Measurements from ENCODE around the gene GOSR1.
"Not testable (repeated sequence)": the region's sequence is repeated elsewhere in the genome, so short reads cannot be mapped to it uniquely, and the experiment has no call there.

The GOSR1 gene

GRCh38 chr17:30549181-30549580, 72.0 kb downstream of the GOSR1 start:
- not testable (repeated sequence) for H2BK120ac ChIP-seq (ENCODE audit: low read depth, low read length); H3K23ac ChIP-seq (ENCODE audit: low read length); H3K9ac ChIP-seq (ENCODE audit: low read length); H3K36me3 ChIP-seq (ENCODE audit: control insufficient read depth, insufficient read depth, low read length); H4K5ac ChIP-seq (ENCODE audit: low read length); H3K4me1 ChIP-seq (ENCODE audit: control insufficient read depth, low read depth, low read length); H3K56ac ChIP-seq (ENCODE audit: low read length); H3K79me1 ChIP-seq (ENCODE audit: low read length); H2BK15ac ChIP-seq (replicated peaks; ENCODE audit: low read depth); H3K27ac ChIP-seq (ENCODE audit: low read depth, low read length); H3K27me3 ChIP-seq (ENCODE audit: insufficient read depth, low read length, poor library complexity); H4K8ac ChIP-seq (ENCODE audit: low read depth, low read length); DNase-seq; H3K18ac ChIP-seq (ENCODE audit: low read length); H2AK5ac ChIP-seq (ENCODE audit: low read length); H3K4me2 ChIP-seq (ENCODE audit: low read length); H3K4me3 ChIP-seq (ENCODE audit: low read length); H2BK5ac ChIP-seq (ENCODE audit: low read length); H3K79me2 ChIP-seq (ENCODE audit: control insufficient read depth, insufficient read depth, low read length); H3K4ac ChIP-seq (ENCODE audit: low read depth, low read length)
- WGBS (ENCODE audit: extremely low coverage, insufficient coverage, low lambda C conversion rate), result no CpG with 5 or more reads among the region's 4 CpGs

GRCh38 chr17:30549864-30550511, 72.8 kb downstream of the GOSR1 start:
- H3K18ac ChIP-seq (ENCODE audit: low read length), result no peak overlapping the region
- no peak overlapping the region for H4K5ac ChIP-seq (ENCODE audit: low read length)
- H3K4ac ChIP-seq (ENCODE audit: low read depth, low read length), result no peak overlapping the region
- H3K56ac ChIP-seq (ENCODE audit: low read length), result no peak overlapping the region
- no peak overlapping the region for H3K9ac ChIP-seq (ENCODE audit: low read length)
- no peak for DNase-seq
- H3K79me2 ChIP-seq (ENCODE audit: control insufficient read depth, insufficient read depth, low read length), result no peaks in the 10 kb centered on the region
- H3K4me3 ChIP-seq (ENCODE audit: low read length), result no peak overlapping the region
- no peak overlapping the region for H2BK120ac ChIP-seq (ENCODE audit: low read depth, low read length)
- no peak overlapping the region for H2AK5ac ChIP-seq (ENCODE audit: low read length)
- no peaks in the 10 kb centered on the region for H3K79me1 ChIP-seq (ENCODE audit: low read length)
- no CpG with 5 or more reads among the region's 15 CpGs for WGBS (ENCODE audit: extremely low coverage, insufficient coverage, low lambda C conversion rate)
- no peaks in the 10 kb centered on the region for H3K36me3 ChIP-seq (ENCODE audit: control insufficient read depth, insufficient read depth, low read length)
- no peak overlapping the region for H2BK5ac ChIP-seq (ENCODE audit: low read length)
- H2BK15ac ChIP-seq (replicated peaks; ENCODE audit: low read depth), result no peak overlapping the region
- H3K27me3 ChIP-seq (ENCODE audit: insufficient read depth, low read length, poor library complexity), result no peaks in the 10 kb centered on the region
- H3K27ac ChIP-seq (ENCODE audit: low read depth, low read length), result no peak overlapping the region
- H4K8ac ChIP-seq (ENCODE audit: low read depth, low read length), result no peak overlapping the region
- no peak overlapping the region for H3K4me2 ChIP-seq (ENCODE audit: low read length)
- H3K23ac ChIP-seq (ENCODE audit: low read length), result no peak overlapping the region
- H3K4me1 ChIP-seq (ENCODE audit: control insufficient read depth, low read depth, low read length), result no peaks in the 10 kb centered on the region

- H4K8ac ChIP-seq (ENCODE audit: low read depth, low read length), result no peak overlapping the region
- no peaks in the 10 kb centered on the region for H3K79me1 ChIP-seq (ENCODE audit: low read length)
- H3K23ac ChIP-seq (ENCODE audit: low read length), result no peak overlapping the region
- no peaks in the 10 kb centered on the region for H3K36me3 ChIP-seq (ENCODE audit: control insufficient read depth, insufficient read depth, low read length)
- H3K56ac ChIP-seq (ENCODE audit: low read length), result no peak overlapping the region
- H2BK5ac ChIP-seq (ENCODE audit: low read length), result no peak overlapping the region
- H4K5ac ChIP-seq (ENCODE audit: low read length), result no peak overlapping the region
- H3K4me1 ChIP-seq (ENCODE audit: control insufficient read depth, low read depth, low read length), result no peaks in the 10 kb centered on the region
- no peak overlapping the region for H2BK15ac ChIP-seq (replicated peaks; ENCODE audit: low read depth)
- no peak for DNase-seq
- no peak overlapping the region for H3K9ac ChIP-seq (ENCODE audit: low read length)
- no peak overlapping the region for H3K4me3 ChIP-seq (ENCODE audit: low read length)
- no peak overlapping the region for H3K4me2 ChIP-seq (ENCODE audit: low read length)
- no peak overlapping the region for H3K27ac ChIP-seq (ENCODE audit: low read depth, low read length)
- no peak overlapping the region for H3K18ac ChIP-seq (ENCODE audit: low read length)
- H2BK120ac ChIP-seq (ENCODE audit: low read depth, low read length), result no peak overlapping the region
- WGBS (ENCODE audit: extremely low coverage, insufficient coverage, low lambda C conversion rate), result no CpG with 5 or more reads among the region's 10 CpGs
- no peaks in the 10 kb centered on the region for H3K79me2 ChIP-seq (ENCODE audit: control insufficient read depth, insufficient read depth, low read length)
- no peak overlapping the region for H3K4ac ChIP-seq (ENCODE audit: low read depth, low read length)
- no peaks in the 10 kb centered on the region for H3K27me3 ChIP-seq (ENCODE audit: insufficient read depth, low read length, poor library complexity)
- H2AK5ac ChIP-seq (ENCODE audit: low read length), result no peak overlapping the region
These were observed 73.5 kb downstream of the GOSR1 start for GRCh38 chr17:30550512-30551273.

GRCh38 chr17:30551274-30551995, 74.2 kb downstream of the GOSR1 start:
- H3K27ac ChIP-seq (ENCODE audit: low read depth, low read length); DNase-seq; H3K4me3 ChIP-seq (ENCODE audit: low read length); H3K9ac ChIP-seq (ENCODE audit: low read length); H3K27me3 ChIP-seq (ENCODE audit: insufficient read depth, low read length, poor library complexity); H2BK120ac ChIP-seq (ENCODE audit: low read depth, low read length); H3K4me1 ChIP-seq (ENCODE audit: control insufficient read depth, low read depth, low read length); H3K56ac ChIP-seq (ENCODE audit: low read length); H3K23ac ChIP-seq (ENCODE audit: low read length); H3K4ac ChIP-seq (ENCODE audit: low read depth, low read length); H2BK5ac ChIP-seq (ENCODE audit: low read length); H4K5ac ChIP-seq (ENCODE audit: low read length); H2AK5ac ChIP-seq (ENCODE audit: low read length); H3K4me2 ChIP-seq (ENCODE audit: low read length); H3K18ac ChIP-seq (ENCODE audit: low read length); H3K79me1 ChIP-seq (ENCODE audit: low read length); H2BK15ac ChIP-seq (replicated peaks; ENCODE audit: low read depth); H3K36me3 ChIP-seq (ENCODE audit: control insufficient read depth, insufficient read depth, low read length); H4K8ac ChIP-seq (ENCODE audit: low read depth, low read length); H3K79me2 ChIP-seq (ENCODE audit: control insufficient read depth, insufficient read depth, low read length): not testable (repeated sequence)
- WGBS (ENCODE audit: extremely low coverage, insufficient coverage, low lambda C conversion rate), result no CpG with 5 or more reads among the region's 9 CpGs

- no CpG with 5 or more reads among the region's 9 CpGs for WGBS (ENCODE audit: extremely low coverage, insufficient coverage, low lambda C conversion rate)
- H3K4me2 ChIP-seq (ENCODE audit: low read length), result no peak overlapping the region
These were observed 74.8 kb downstream of the GOSR1 start for GRCh38 chr17:30551996-30552339.

More at GRCh38 chr17:30551996-30552339, 74.8 kb downstream of the GOSR1 start:
- Histone ChIP-seq H3K56ac (ENCODE audit: low read length) (no peak overlapping the region), H3K23ac (ENCODE audit: low read length) (no peak overlapping the region), H2BK15ac (replicated peaks; ENCODE audit: low read depth) (no peak overlapping the region), H3K79me1 (ENCODE audit: low read length) (no peaks in the 10 kb centered on the region), H2BK5ac (ENCODE audit: low read length) (no peak overlapping the region), H3K79me2 (ENCODE audit: control insufficient read depth, insufficient read depth, low read length) (no peaks in the 10 kb centered on the region), H3K9ac (ENCODE audit: low read length) (no peak overlapping the region), H3K36me3 (ENCODE audit: control insufficient read depth, insufficient read depth, low read length) (no peaks in the 10 kb centered on the region), H2AK5ac (ENCODE audit: low read length) (no peak overlapping the region), H3K27ac (ENCODE audit: low read depth, low read length) (no peak overlapping the region), H4K5ac (ENCODE audit: low read length) (no peak overlapping the region), H2BK120ac (ENCODE audit: low read depth, low read length) (no peak overlapping the region), H3K18ac (ENCODE audit: low read length) (no peak overlapping the region), H4K8ac (ENCODE audit: low read depth, low read length) (no peak overlapping the region), H3K4me1 (ENCODE audit: control insufficient read depth, low read depth, low read length) (no peaks in the 10 kb centered on the region), H3K4ac (ENCODE audit: low read depth, low read length) (no peak overlapping the region), H3K4me3 (ENCODE audit: low read length) (no peak overlapping the region), H3K27me3 (ENCODE audit: insufficient read depth, low read length, poor library complexity) (no peaks in the 10 kb centered on the region)
- DNase-seq, result no peak
